GM12878 (cell line): Measurements from ENCODE around the gene SORBS2. TPM values are rescaled to one million over a fixed set of nuclear protein-coding genes. Genes with fewer than 3 reads are reported as not detected.

Experiments
- ATAC-seq: fragments of 200-7000 bp; cut with Tn5 transposase; 3 replicates; pipeline ENCODE4 v1.9.1; 2020; ENCODE audit warnings: mild to moderate bottlenecking, moderate library complexity
- BruUV-seq: library from RNA; stranded (reverse); fragments of 400-500 nt; replicated peaks from 2 replicates; lab custom pipeline; 2021; lab: Mats Ljungman, UMichigan
- CTCF ChIA-PET: fragments of 300-600 bp; sonication (Branson Sonifier 250); formaldehyde crosslinking; extraction: SDS; loops from one replicate; lab custom pipeline; 2021; ENCODE audit warnings: inconsistent platforms; lab: Yijun Ruan, JAX
- POLR2A ChIA-PET: fragments of 350-600 bp; formaldehyde crosslinking; extraction: SDS; loops from one replicate; lab custom pipeline; 2021; ENCODE audit warnings: inconsistent platforms; lab: Charles Lee
- RAD21 ChIA-PET: fragments of 300-600 bp; sonication (Branson Sonifier 250); formaldehyde crosslinking; loops from one replicate; lab custom pipeline; 2023; ENCODE audit warnings: antibody characterized with exemption; ENCODE audit not compliant: unreplicated experiment; lab: Charles Lee
- SMC1A ChIA-PET: fragments of 300-600 bp; sonication (Branson Sonifier 250); formaldehyde crosslinking; loops from one replicate; lab custom pipeline; 2023; ENCODE audit not compliant: unreplicated experiment, uncharacterized antibody; lab: Charles Lee
- DNase-seq: peaks from one replicate; pipeline ENCODE4 v3.0.0-alpha.2; 2011; ENCODE audit warnings: low read depth, low spot score
- FAIRE-seq: peaks from 3 replicates; lab custom pipeline; 2011; peaks lifted over from hg19 to GRCh38; lab: Jason Lieb, UNC
- H2AFZ ChIP-seq: 2 replicates; pipeline ENCODE4 v1.6.0; 2011; ENCODE audit warnings: low read depth, low read length, control low read depth; ENCODE audit not compliant: control insufficient read depth
- H3K27ac ChIP-seq: 2 replicates; pipeline ENCODE4 v1.5.1; 2011; ENCODE audit warnings: control low read depth; ENCODE audit not compliant: control insufficient read depth, insufficient read depth
- H3K27me3 ChIP-seq, 2 experiments: replicated peaks in 1 of 2; 2 replicates each; pipeline versions ENCODE4 v1.6.0 to v1.6.1; 2011; ENCODE audit warnings: low read length in 1 of 2; ENCODE audit not compliant: control insufficient read depth in 2 of 2, insufficient read depth in 2 of 2
- H3K36me3 ChIP-seq, 2 experiments: 2 replicates each; pipeline ENCODE4 v1.5.1; 2011; ENCODE audit warnings: low read length in 1 of 2; ENCODE audit not compliant: control insufficient read depth in 2 of 2, insufficient read depth in 2 of 2
- H3K4me1 ChIP-seq: 2 replicates; pipeline ENCODE4 v1.6.1; 2011; ENCODE audit warnings: mild to moderate bottlenecking, low read length, moderate library complexity, mixed read lengths; ENCODE audit not compliant: control insufficient read depth, insufficient read depth
- H3K4me2 ChIP-seq: 2 replicates; pipeline ENCODE4 v1.6.0; 2011; ENCODE audit warnings: control low read depth; ENCODE audit not compliant: control insufficient read depth, insufficient read depth
- H3K4me3 ChIP-seq: fragments of 200-600 bp; sonication (generic); 2 replicates; pipeline ENCODE4 v1.5.1; 2016
- H3K79me2 ChIP-seq: 2 replicates; pipeline ENCODE4 v1.6.0; 2011; ENCODE audit warnings: low read length; ENCODE audit not compliant: control insufficient read depth, insufficient read depth
- H3K9ac ChIP-seq: 2 replicates; pipeline ENCODE4 v1.8.0; 2011; ENCODE audit warnings: low read length, control low read depth, mixed read lengths; ENCODE audit not compliant: control insufficient read depth, insufficient read depth
- H3K9me3 ChIP-seq: replicated peaks from 3 replicates; pipeline ENCODE4 v1.5.1; 2011; ENCODE audit warnings: mild to moderate bottlenecking, low read length; ENCODE audit not compliant: control insufficient read depth, insufficient read depth
- H4K20me1 ChIP-seq: 2 replicates; pipeline ENCODE4 v1.6.0; 2011; ENCODE audit not compliant: control insufficient read depth, insufficient read depth
- ATF7 ChIP-seq: fragments of 450-650 bp; IDR thresholded peaks from 2 replicates; pipeline ENCODE4 v1.6.1; 2016; ENCODE audit warnings: low read depth, mild to moderate bottlenecking
- BACH1 ChIP-seq: fragments of 450-650 bp; IDR thresholded peaks from 2 replicates; pipeline ENCODE4 v1.6.1; 2017; ENCODE audit warnings: mild to moderate bottlenecking, borderline replicate concordance
- BHLHE40 ChIP-seq, 2 experiments: fragments of 450-650 bp in 1 of 2; IDR thresholded peaks; 2 replicates each; pipeline ENCODE4 v1.6.1; 2011 to 2017; ENCODE audit warnings: low read depth in 2 of 2, borderline replicate concordance in 1 of 2, improper control_type of control experiment in 1 of 2, low read length in 1 of 2, mild to moderate bottlenecking in 1 of 2
- BRCA1 ChIP-seq: IDR thresholded peaks from 2 replicates; pipeline ENCODE4 v1.6.1; 2011; ENCODE audit warnings: low read depth, low read length, improper control_type of control experiment
- CEBPB ChIP-seq, 2 experiments: fragments of 150-350 bp in 1 of 2; IDR thresholded peaks; 2 replicates each; pipeline ENCODE4 v1.6.1; 2012 to 2014; ENCODE audit warnings: low read depth in 2 of 2, low read length in 2 of 2, borderline replicate concordance in 1 of 2, inconsistent platforms in 1 of 2
- CUX1 ChIP-seq: IDR thresholded peaks from 2 replicates; pipeline ENCODE4 v1.6.1; 2012; ENCODE audit warnings: improper control_type of control experiment, low read depth, low read length; ENCODE audit not compliant: insufficient replicate concordance
- FOXM1 ChIP-seq: IDR thresholded peaks from 2 replicates; pipeline ENCODE4 v1.6.1; 2012; ENCODE audit warnings: low read depth, mild to moderate bottlenecking, inconsistent platforms, low read length, moderate library complexity
- NFYB ChIP-seq: IDR thresholded peaks from 2 replicates; pipeline ENCODE4 v1.6.1; 2011; ENCODE audit warnings: low read depth, mild to moderate bottlenecking, low read length, improper control_type of control experiment, moderate library complexity; ENCODE audit not compliant: insufficient read depth
- SIN3A ChIP-seq: IDR thresholded peaks from 2 replicates; pipeline ENCODE4 v1.6.1; 2012; ENCODE audit warnings: low read depth, low read length, improper control_type of control experiment
- SREBF1 ChIP-seq: IDR thresholded peaks from 2 replicates; pipeline ENCODE4 v1.6.1; 2012; ENCODE audit warnings: mild to moderate bottlenecking, low read length
- WGBS: methylation state at CpG from one replicate; pipeline ENCODE4 v1.1.6; 2016; ENCODE audit warnings: low lambda C conversion rate; ENCODE audit not compliant: insufficient replicate concordance, insufficient coverage; ENCODE audit errors: missing lambda C conversion rate; 5-methylcytosine and 5-hydroxymethylcytosine counted together
- in situ Hi-C: fragments of 300-500 bp; cut with MboI; formaldehyde crosslinking; loops from 9 replicates; pipeline ENCODE4 v1.14.3; 2018; ENCODE audit warnings: mixed read lengths
- intact Hi-C: fragments of 100-400 bp; cut with micrococcal nuclease; formaldehyde crosslinking; loops from one replicate; pipeline ENCODE4 v1.14.2; 2022; ENCODE audit not compliant: unreplicated experiment
- polyA plus RNA-seq, 11 experiments: library from polyadenylated mRNA; depleted of rRNA in 4 of 11; unstranded in 6 of 11; stranded (reverse) in 5 of 11; fragments of >200 nt; fragmentation: Nextera tagmentation in 4 of 11; fragmentation: Illumina TruSeq in 1 of 11; extraction: Ambion mirVana in 4 of 11; extraction: Trizol in 1 of 11; gene quantifications; 1 replicate in 1 of 11; 2 replicates in 10 of 11; pipeline versions ENCODE4 v1.2.1 to v1.2.3, GENCODE V29; 2011 to 2016; ENCODE audit warnings: inconsistent platforms in 2 of 11, missing spikeins in 2 of 11, low read depth in 1 of 11
- total RNA-seq, 4 experiments: library from RNA; depleted of rRNA in 3 of 4; stranded (reverse); fragments of >200 nt in 3 of 4; fragmentation: Illumina TruSeq in 1 of 4; extraction: Trizol in 1 of 4; gene quantifications; 2 replicates each; pipeline versions ENCODE4 v1.2.1 to v1.2.3, GENCODE V29; 2013 to 2021
- TF ChIP-seq, protein P1 (sequence below): IDR thresholded peaks from 2 replicates; pipeline ENCODE4 v1.6.1; 2011; ENCODE audit warnings: low read depth, mild to moderate bottlenecking, low read length, moderate library complexity, borderline replicate concordance; ENCODE audit errors: extremely low read depth

SORBS2 gene
- total and polyA plus RNA-seq, 10 of the 15 experiments (the other 5 are each of a cell fraction or from before 2014, with no cell fraction given) = 0.06 to 3.0 (median 0.79) TPM

- ChIA-PET POLR2A (no interaction called here), RAD21 (interaction anchor here (1.0 kb wide), 1 partner anchor 15 kb away, joined by 3 read pairs; no protein-coding TSS in a partner anchor)
- BruUV-seq = no TSS peak
- intact Hi-C loops = no loop called here
- no peak overlapping the region for H2AFZ ChIP-seq
- no peaks in the 10 kb centered on the region; the same call in 2 of the 3 replicates for H3K9me3 ChIP-seq
- TF ChIP-seq BHLHE40 (IDR thresholded peaks at IDR 0.05; ENCODE audit: borderline replicate concordance in 1 of 2, low read depth in 2 of 2, low read length in 1 of 2) (no peak), SIN3A (no peak)
- TF ChIP-seq, protein P1, sequence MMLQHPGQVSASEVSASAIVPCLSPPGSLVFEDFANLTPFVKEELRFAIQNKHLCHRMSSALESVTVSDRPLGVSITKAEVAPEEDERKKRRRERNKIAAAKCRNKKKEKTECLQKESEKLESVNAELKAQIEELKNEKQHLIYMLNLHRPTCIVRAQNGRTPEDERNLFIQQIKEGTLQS = no peak
- TF ChIP-seq, all 136 proteins: peak for 0
- 60% methylated on average over 9 of the region's 9 CpGs for WGBS
- no peak overlapping the region for H3K4me2 ChIP-seq
- H3K4me1 ChIP-seq = peaks cover 12% of the 10 kb centered on the region
- H3K27me3 ChIP-seq = no peaks in the 10 kb centered on the region
- H3K4me3 ChIP-seq = no peak overlapping the region
- no peak overlapping the region for H3K27ac ChIP-seq
- DNase-seq (no peak), ATAC-seq (no peak), FAIRE-seq (no peak)
- in situ Hi-C loops = no loop called here
- ChIA-PET CTCF (no interaction called here), SMC1A (no interaction called here)
- H3K79me2 ChIP-seq = no peaks in the 10 kb centered on the region
- no peaks in the 10 kb centered on the region for H4K20me1 ChIP-seq
- no peak overlapping the region for H3K9ac ChIP-seq
- no peaks in the 10 kb centered on the region for H3K36me3 ChIP-seq
Measured at GRCh38 chr4:185744946-185745345, 67.0 kb downstream of the SORBS2 start.

DNA sequence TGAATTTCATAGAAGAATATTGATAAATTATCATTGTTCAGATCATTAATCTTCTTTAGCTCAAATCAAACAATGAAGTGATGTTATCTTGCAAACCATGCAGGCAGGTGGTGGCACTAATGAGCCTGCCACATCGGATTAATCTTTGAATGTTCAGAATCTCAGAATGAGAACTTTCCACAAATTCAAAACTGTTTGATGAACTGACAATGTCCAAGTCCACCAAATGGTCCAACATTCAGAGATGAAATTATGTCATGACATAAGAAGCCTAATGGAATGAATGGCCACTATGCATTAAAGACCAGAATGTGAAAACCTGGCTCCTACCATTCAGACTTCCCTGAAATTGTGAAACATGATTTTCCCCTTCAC, 67.5 kb downstream of the SORBS2 start:
- H3K36me3 ChIP-seq = no peaks in the 10 kb centered on the region
- no peak overlapping the region for H3K9ac ChIP-seq
- ChIA-PET CTCF (no interaction called here), RAD21 (interaction anchor here (1.0 kb wide), 1 partner anchor 14 kb away, joined by 3 read pairs; no protein-coding TSS in a partner anchor), SMC1A (no interaction called here), POLR2A (no interaction called here)
- H3K4me1 ChIP-seq = peaks cover 13% of the 10 kb centered on the region
- H3K4me3 ChIP-seq = no peak overlapping the region
- no TSS peak for BruUV-seq
- H3K9me3 ChIP-seq = no peaks in the 10 kb centered on the region; the same call in 2 of the 3 replicates
- intact Hi-C loops (no loop called here), in situ Hi-C loops (no loop called here)
- ATAC-seq (no peak), FAIRE-seq (peak; percentile 70), DNase-seq (no peak)
- no peaks in the 10 kb centered on the region for H3K79me2 ChIP-seq
- H3K4me2 ChIP-seq = no peak overlapping the region
- WGBS = 0% methylated on average over 1 of the region's 1 CpG
- H3K27ac ChIP-seq = no peak overlapping the region
- no peaks in the 10 kb centered on the region for H4K20me1 ChIP-seq
- H2AFZ ChIP-seq = no peak overlapping the region
- H3K27me3 ChIP-seq = no peaks in the 10 kb centered on the region
- TF ChIP-seq CEBPB (IDR thresholded peaks at IDR 0.05; ENCODE audit: borderline replicate concordance in 1 of 2, low read depth in 2 of 2, low read length in 2 of 2) (no peak), BACH1 (no peak), BRCA1 (no peak), CUX1 (no peak), NFYB (no peak), ATF7 (no peak), SREBF1 (no peak), FOXM1 (no peak)
